CD14-positive monocyte (primary cell): ENCODE data around the gene PIEZO2. TPM values are rescaled to one million over a fixed set of nuclear protein-coding genes. Genes with fewer than 3 reads are reported as not detected.
"Not testable (repeated sequence)": the region's sequence is repeated elsewhere in the genome, so short reads cannot be mapped to it uniquely, and the experiment has no call there.

Experiments used
- DNase-seq, 3 donors: peaks; one replicate each; pipeline ENCODE4 v3.0.0-alpha.2; 2011 to 2022
- H2AFZ ChIP-seq: 2 replicates; pipeline ENCODE4 v1.6.0; 2012; ENCODE audit warnings: mild to moderate bottlenecking, low read depth, low read length, inconsistent platforms; ENCODE audit not compliant: insufficient read depth, poor library complexity, severe bottlenecking
- H3K27ac ChIP-seq, 2 donors: 1 replicate in 1 of 2; 2 replicates in 1 of 2; pipeline ENCODE4 v1.5.1; 2012 to 2013; ENCODE audit warnings: low read length in 2 of 2, control low read depth in 1 of 2, inconsistent platforms in 1 of 2, low read depth in 1 of 2, mild to moderate bottlenecking in 1 of 2
- H3K27me3 ChIP-seq, 2 donors: one replicate each; pipeline versions ENCODE4 v1.6.0 to v1.6.1; 2011 to 2013; ENCODE audit warnings: low read length in 2 of 2; ENCODE audit not compliant: control insufficient read depth in 2 of 2, insufficient read depth in 2 of 2
- H3K36me3 ChIP-seq, 2 donors: replicated peaks in 1 of 2; 1 replicate in 1 of 2; 2 replicates in 1 of 2; pipeline versions ENCODE4 v1.5.1 to v1.6.1; 2012 to 2013; ENCODE audit warnings: low read length in 2 of 2, control low read depth in 1 of 2, inconsistent platforms in 1 of 2, mild to moderate bottlenecking in 1 of 2; ENCODE audit not compliant: insufficient read depth in 2 of 2, control insufficient read depth in 1 of 2
- H3K4me1 ChIP-seq, 2 donors: 1 replicate in 1 of 2; 2 replicates in 1 of 2; pipeline versions ENCODE4 v1.5.1 to v1.6.1; 2012 to 2013; ENCODE audit warnings: low read length in 2 of 2, control low read depth in 1 of 2, inconsistent platforms in 1 of 2, mild to moderate bottlenecking in 1 of 2, moderate library complexity in 1 of 2; ENCODE audit not compliant: insufficient read depth in 2 of 2, control insufficient read depth in 1 of 2
- H3K4me2 ChIP-seq: replicated peaks from 2 replicates; pipeline ENCODE3; 2012; ENCODE audit warnings: low read length, moderate library complexity, mild to moderate bottlenecking; ENCODE audit not compliant: poor library complexity, severe bottlenecking; ENCODE audit errors: extremely low read depth
- H3K4me3 ChIP-seq, 3 experiments: fragments of 200-600 bp in 1 of 3; sonication (generic) in 1 of 3; replicated peaks in 1 of 3; 1 replicate in 2 of 3; 2 replicates in 1 of 3; pipeline ENCODE4 v1.5.1; 2011 to 2013; ENCODE audit warnings: low read length in 3 of 3, mild to moderate bottlenecking in 3 of 3, control low read depth in 2 of 3, low read depth in 2 of 3, inconsistent platforms in 1 of 3, moderate library complexity in 1 of 3
- H3K79me2 ChIP-seq: 2 replicates; pipeline ENCODE4 v1.6.0; 2012; ENCODE audit warnings: mild to moderate bottlenecking, control low read depth, inconsistent platforms, low read length, moderate library complexity; ENCODE audit not compliant: insufficient read depth
- H3K9ac ChIP-seq: 2 replicates; pipeline ENCODE4 v1.6.0; 2017; ENCODE audit warnings: low read length, mild to moderate bottlenecking; ENCODE audit not compliant: insufficient read depth, poor library complexity, severe bottlenecking
- H3K9me3 ChIP-seq, 2 donors: replicated peaks in 1 of 2; 1 replicate in 1 of 2; 2 replicates in 1 of 2; pipeline versions ENCODE4 v1.5.1 to v1.6.1; 2012 to 2013; ENCODE audit warnings: low read length in 2 of 2, control low read depth in 1 of 2; ENCODE audit not compliant: control insufficient read depth in 1 of 2, insufficient read depth in 1 of 2
- H4K20me1 ChIP-seq: 2 replicates; pipeline ENCODE4 v1.6.0; 2012; ENCODE audit warnings: mild to moderate bottlenecking, low read length, control low read depth, moderate library complexity; ENCODE audit not compliant: insufficient read depth
- H3K27ac Mint-ChIP-seq, 7 donors: one replicate each; pipeline ENCODE4 v1.8.0; 2020; ENCODE audit warnings: mild to moderate bottlenecking in 7 of 7, mixed read lengths in 7 of 7, moderate library complexity in 6 of 7, inconsistent platforms in 2 of 7
- H3K27me3 Mint-ChIP-seq, 3 donors: one replicate each; pipeline ENCODE4 v1.8.0; 2021 to 2022; ENCODE audit warnings: low read depth in 3 of 3, mild to moderate bottlenecking in 3 of 3, mixed read lengths in 3 of 3, moderate library complexity in 3 of 3, inconsistent platforms in 1 of 3
- H3K36me3 Mint-ChIP-seq, 2 donors: one replicate each; pipeline ENCODE4 v1.8.0; 2020; ENCODE audit warnings: mixed read lengths in 2 of 2, inconsistent platforms in 1 of 2, mild to moderate bottlenecking in 1 of 2
- H3K4me1 Mint-ChIP-seq: one replicate; pipeline ENCODE4 v1.8.0; 2020; ENCODE audit warnings: mild to moderate bottlenecking, mixed read lengths
- H3K4me3 Mint-ChIP-seq, 2 donors: one replicate each; pipeline ENCODE4 v1.8.0; 2020; ENCODE audit warnings: mild to moderate bottlenecking in 2 of 2, mixed read lengths in 2 of 2, moderate library complexity in 1 of 2
- H3K9me3 Mint-ChIP-seq, 7 donors: one replicate each; pipeline ENCODE4 v1.8.0; 2020 to 2022; ENCODE audit warnings: mixed read lengths in 7 of 7, mild to moderate bottlenecking in 6 of 7, moderate library complexity in 6 of 7, inconsistent platforms in 2 of 7
- WGBS: methylation state at CpG from one replicate; pipeline ENCODE4 v1.1.5; 2013; ENCODE audit warnings: missing lambda C conversion rate; ENCODE audit not compliant: insufficient coverage; 5-methylcytosine and 5-hydroxymethylcytosine counted together
- intact Hi-C, 2 donors: fragments of 100-400 bp; cut with micrococcal nuclease; formaldehyde crosslinking; loops; one replicate each; pipeline versions ENCODE4 v1.15.0 to v1.15.1; 2023
- polyA plus RNA-seq, 3 donors: library from polyadenylated mRNA; depleted of rRNA in 1 of 3; unstranded in 2 of 3; stranded (reverse) in 1 of 3; fragments of 300-500 nt in 2 of 3; fragments of >200 nt in 1 of 3; fragmentation: Illumina TruSeq in 2 of 3; gene quantifications; 1 replicate in 2 of 3; 2 replicates in 1 of 3; pipeline ENCODE4 v1.2.3, GENCODE V29; 2012 to 2021
- TF ChIP-seq, protein P1 (sequence below): fragments of 200-600 bp; IDR thresholded peaks from one replicate; pipeline ENCODE4 v1.8.0; 2022; ENCODE audit warnings: antibody characterized with exemption, mild to moderate bottlenecking

The PIEZO2 gene
- polyA plus RNA-seq, 3 donors = not detected

DNA sequence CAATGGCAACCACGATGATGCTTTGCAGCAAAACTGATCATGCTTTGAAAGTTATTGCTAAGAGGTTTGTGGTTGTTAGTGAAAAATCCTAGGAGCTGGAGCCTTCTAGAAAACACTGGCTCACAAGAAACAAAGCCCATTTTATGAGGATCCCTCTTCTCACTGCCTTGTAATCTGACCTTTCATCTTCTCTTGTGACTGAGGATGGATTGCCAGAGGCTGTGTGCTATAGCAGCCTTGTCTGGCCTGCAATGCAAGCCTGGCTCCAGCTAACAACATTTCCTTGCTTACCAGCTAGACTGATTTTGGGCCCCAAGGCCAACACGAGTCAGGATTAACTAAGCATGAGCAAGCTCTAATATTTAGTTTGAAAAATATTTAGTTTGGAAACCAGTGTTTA is 13.1 kb downstream of the PIEZO2 start:
- intact Hi-C loops = no loop called here
- Histone ChIP-seq H3K9ac (no peak overlapping the region), H3K9me3 (no peaks in the 10 kb centered on the region), H2AFZ (no peak overlapping the region), H3K27me3 (no peaks in the 10 kb centered on the region), H3K79me2 (no peaks in the 10 kb centered on the region), H3K27ac (no peak overlapping the region), H3K36me3 (no peaks in the 10 kb centered on the region), H3K4me1 (no peaks in the 10 kb centered on the region), H4K20me1 (no peaks in the 10 kb centered on the region), H3K4me3 (no peak overlapping the region), H3K4me2 (no peak overlapping the region)
- Mint-ChIP-seq H3K27ac (no peak overlapping the region), H3K4me1 (no peaks in the 10 kb centered on the region), H3K4me3 (no peak overlapping the region), H3K36me3 (no peaks in the 10 kb centered on the region), H3K27me3 (peaks cover 0 to 7% (median 2%) of the 10 kb centered on the region in 3 donors), H3K9me3 (peaks cover 0 to 5% (median 2%) of the 10 kb centered on the region in 7 donors)
- TF ChIP-seq, protein P1, sequence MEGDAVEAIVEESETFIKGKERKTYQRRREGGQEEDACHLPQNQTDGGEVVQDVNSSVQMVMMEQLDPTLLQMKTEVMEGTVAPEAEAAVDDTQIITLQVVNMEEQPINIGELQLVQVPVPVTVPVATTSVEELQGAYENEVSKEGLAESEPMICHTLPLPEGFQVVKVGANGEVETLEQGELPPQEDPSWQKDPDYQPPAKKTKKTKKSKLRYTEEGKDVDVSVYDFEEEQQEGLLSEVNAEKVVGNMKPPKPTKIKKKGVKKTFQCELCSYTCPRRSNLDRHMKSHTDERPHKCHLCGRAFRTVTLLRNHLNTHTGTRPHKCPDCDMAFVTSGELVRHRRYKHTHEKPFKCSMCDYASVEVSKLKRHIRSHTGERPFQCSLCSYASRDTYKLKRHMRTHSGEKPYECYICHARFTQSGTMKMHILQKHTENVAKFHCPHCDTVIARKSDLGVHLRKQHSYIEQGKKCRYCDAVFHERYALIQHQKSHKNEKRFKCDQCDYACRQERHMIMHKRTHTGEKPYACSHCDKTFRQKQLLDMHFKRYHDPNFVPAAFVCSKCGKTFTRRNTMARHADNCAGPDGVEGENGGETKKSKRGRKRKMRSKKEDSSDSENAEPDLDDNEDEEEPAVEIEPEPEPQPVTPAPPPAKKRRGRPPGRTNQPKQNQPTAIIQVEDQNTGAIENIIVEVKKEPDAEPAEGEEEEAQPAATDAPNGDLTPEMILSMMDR = no peak
- WGBS = 67% methylated on average over 1 of the region's 2 CpGs
- no peak for DNase-seq

DNA sequence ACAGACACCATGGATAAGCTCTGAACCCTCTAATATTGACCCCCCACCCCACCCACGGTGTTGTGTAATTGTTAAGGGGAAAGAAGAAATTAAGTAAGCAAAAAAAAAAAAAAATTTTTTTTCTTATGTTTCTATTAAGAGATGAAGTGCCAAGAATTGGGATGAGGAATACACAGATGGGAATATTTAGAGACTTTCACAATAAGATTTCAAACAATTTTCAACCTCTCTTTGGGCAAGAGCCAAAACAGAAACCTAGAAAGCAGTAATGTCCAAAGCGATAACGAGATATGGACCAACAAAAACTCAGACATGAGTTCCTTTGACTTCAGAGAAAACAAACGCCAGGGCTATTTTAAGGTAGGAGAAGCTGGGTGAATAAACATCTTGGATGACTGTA is 14.4 kb downstream of the PIEZO2 start:
- TF ChIP-seq, protein P1 = no peak
- H3K27ac ChIP-seq = no peak overlapping the region
- H3K4me3 Mint-ChIP-seq = no peak overlapping the region
- no peaks in the 10 kb centered on the region for H3K79me2 ChIP-seq
- no peak overlapping the region for H3K27ac Mint-ChIP-seq
- no peak overlapping the region for H3K4me2 ChIP-seq
- H4K20me1 ChIP-seq = no peaks in the 10 kb centered on the region
- no peaks in the 10 kb centered on the region for H3K36me3 ChIP-seq
- H3K9ac ChIP-seq = no peak overlapping the region
- H3K4me1 ChIP-seq = no peaks in the 10 kb centered on the region
- H3K27me3 ChIP-seq = no peaks in the 10 kb centered on the region
- no peaks in the 10 kb centered on the region for H3K36me3 Mint-ChIP-seq
- no peak for DNase-seq
- peaks cover 0 to 6% (median 2%) of the 10 kb centered on the region in 3 donors for H3K27me3 Mint-ChIP-seq
- no peaks in the 10 kb centered on the region for H3K4me1 Mint-ChIP-seq
- WGBS = 70% methylated on average over 2 of the region's 4 CpGs
- H2AFZ ChIP-seq = no peak overlapping the region
- intact Hi-C loops = no loop called here
- peaks cover 0 to 3% of the 10 kb centered on the region in 2 donors for H3K9me3 ChIP-seq
- H3K4me3 ChIP-seq = no peak overlapping the region
- H3K9me3 Mint-ChIP-seq = peaks cover 0 to 11% (median 2%) of the 10 kb centered on the region in 7 donors

DNA sequence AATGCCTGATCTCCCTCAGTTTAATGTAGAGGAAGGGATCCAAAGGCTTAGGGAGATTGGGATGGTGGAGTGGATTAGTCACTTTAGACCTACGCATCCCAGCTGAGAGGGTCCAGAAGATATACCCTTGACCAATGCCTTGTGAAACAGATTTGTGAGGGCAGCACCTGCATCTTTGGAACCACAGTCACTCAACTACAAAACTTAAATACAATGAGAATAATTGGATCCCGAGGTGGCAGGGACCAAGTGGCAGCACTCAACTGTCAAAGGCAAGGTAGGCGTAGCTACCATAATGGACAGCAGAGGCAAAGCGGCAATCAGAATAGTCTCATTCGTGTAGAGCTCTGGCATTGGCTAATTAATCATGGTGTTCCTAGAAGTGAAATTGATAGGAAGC is 20.3 kb downstream of the PIEZO2 start:
- H3K4me3 ChIP-seq, H3K4me1 ChIP-seq, H2AFZ ChIP-seq, H3K9ac ChIP-seq, H3K27me3 Mint-ChIP-seq, H3K27ac Mint-ChIP-seq, H3K27ac ChIP-seq, H3K36me3 Mint-ChIP-seq, H4K20me1 ChIP-seq, H3K4me2 ChIP-seq, H3K36me3 ChIP-seq, H3K79me2 ChIP-seq, H3K27me3 ChIP-seq, intact Hi-C loops, H3K4me1 Mint-ChIP-seq, H3K4me3 Mint-ChIP-seq, DNase-seq: not testable (repeated sequence)
- H3K9me3 ChIP-seq = peaks cover 0 to 18% of the 10 kb centered on the region in 2 donors
- H3K9me3 Mint-ChIP-seq = peaks cover 14 to 34% (median 19%) of the 10 kb centered on the region in 7 donors
- WGBS = no CpG with 5 or more reads among the region's 5 CpGs
